ENCODE measurements around the gene MLIP. TPM values are rescaled to one million over a fixed set of nuclear protein-coding genes. Genes with fewer than 3 reads are reported as not detected.

Gene MLIP
- total RNA-seq, 2 donors from 2014 or later, result under 0.01 to 0.33 TPM

GRCh38 chr6:54094786-54095185 lies 16.5 kb upstream of the MLIP start:
- H3K9me3 ChIP-seq, result no peaks in the 10 kb centered on the region
- 39 to 58% methylated on average over 4 of the region's 4 CpGs for WGBS, 2 donors
- H3K36me3 ChIP-seq (replicated peaks in 1 of 2; ENCODE audit: insufficient read depth in 1 of 2, low read depth in 2 of 2), result no peaks in the 10 kb centered on the region
- no peak for TF ChIP-seq CTCF (IDR thresholded peaks at IDR 0.05)
- no peak for TF ChIP-seq POLR2A (IDR thresholded peaks at IDR 0.05)
- no peak overlapping the region for H3K27ac ChIP-seq
- DNase-seq, result no peak
- H3K27me3 ChIP-seq, result no peaks in the 10 kb centered on the region
- intact Hi-C loops (cut with DNase I), result no loop called here
- no peak for ATAC-seq
- no peaks in the 10 kb centered on the region for H3K4me1 ChIP-seq
- no peak overlapping the region for H3K4me3 ChIP-seq

- no peak for ATAC-seq
- no peaks in the 10 kb centered on the region for H3K4me1 ChIP-seq
- DNase-seq, result no peak
- H3K27ac ChIP-seq, result no peak overlapping the region
- H3K4me3 ChIP-seq, result no peak overlapping the region
- intact Hi-C loops (cut with DNase I), result no loop called here
- WGBS, 2 donors, result 71 to 76% methylated on average over 4 of the region's 4 CpGs
- no peak for TF ChIP-seq CTCF (IDR thresholded peaks at IDR 0.05)
- no peaks in the 10 kb centered on the region for H3K36me3 ChIP-seq (replicated peaks in 1 of 2; ENCODE audit: insufficient read depth in 1 of 2, low read depth in 2 of 2)
- H3K27me3 ChIP-seq, result no peaks in the 10 kb centered on the region
- H3K9me3 ChIP-seq, result no peaks in the 10 kb centered on the region
Observed at GRCh38 chr6:54095723-54096122, 15.5 kb upstream of the MLIP start.

- no peak for ATAC-seq
- no peak for DNase-seq
- Histone ChIP-seq H3K9me3 (no peaks in the 10 kb centered on the region), H3K27ac (no peak overlapping the region), H3K4me1 (no peaks in the 10 kb centered on the region), H3K27me3 (no peaks in the 10 kb centered on the region), H3K36me3 (replicated peaks in 1 of 2; ENCODE audit: insufficient read depth in 1 of 2, low read depth in 2 of 2) (no peaks in the 10 kb centered on the region), H3K4me3 (no peak overlapping the region)
- WGBS, 2 donors, result 73 to 79% methylated on average over 3 of the region's 3 CpGs
- TF ChIP-seq POLR2A (IDR thresholded peaks at IDR 0.05) (no peak), CTCF (IDR thresholded peaks at IDR 0.05) (no peak)
- intact Hi-C loops (cut with DNase I), result no loop called here
Observed at GRCh38 chr6:54096811-54097210, 14.4 kb upstream of the MLIP start.

GRCh38 chr6:54097753-54098152 lies 13.5 kb upstream of the MLIP start:
- no peaks in the 10 kb centered on the region for H3K4me1 ChIP-seq
- TF ChIP-seq POLR2A (IDR thresholded peaks at IDR 0.05) (no peak), CTCF (IDR thresholded peaks at IDR 0.05) (no peak)
- DNase-seq (no peak), ATAC-seq (no peak)
- WGBS, 2 donors, result 46 to 49% methylated on average over 4 of the region's 4 CpGs
- no peak overlapping the region for H3K27ac ChIP-seq
- no peaks in the 10 kb centered on the region for H3K27me3 ChIP-seq
- intact Hi-C loops (cut with DNase I), result no loop called here
- H3K9me3 ChIP-seq, result no peaks in the 10 kb centered on the region
- no peak overlapping the region for H3K4me3 ChIP-seq
- no peaks in the 10 kb centered on the region for H3K36me3 ChIP-seq (replicated peaks in 1 of 2; ENCODE audit: insufficient read depth in 1 of 2, low read depth in 2 of 2)

- intact Hi-C loops (cut with DNase I), result no loop called here
- no peak for ATAC-seq
- no peaks in the 10 kb centered on the region for H3K4me1 ChIP-seq
- H3K27ac ChIP-seq, result no peak overlapping the region
- no peaks in the 10 kb centered on the region for H3K36me3 ChIP-seq (replicated peaks in 1 of 2; ENCODE audit: insufficient read depth in 1 of 2, low read depth in 2 of 2)
- 39 to 41% methylated on average over 6 of the region's 6 CpGs for WGBS, 2 donors
- no peak for DNase-seq
- H3K27me3 ChIP-seq, result no peaks in the 10 kb centered on the region
- no peak overlapping the region for H3K4me3 ChIP-seq
- H3K9me3 ChIP-seq, result no peaks in the 10 kb centered on the region
- TF ChIP-seq POLR2A (IDR thresholded peaks at IDR 0.05), result no peak
- TF ChIP-seq CTCF (IDR thresholded peaks at IDR 0.05), result no peak
Observed at GRCh38 chr6:54098450-54099044, 12.7 kb upstream of the MLIP start.

All from body of pancreas (tissue), 4 donors.